KOPT-K1 (cell line): ENCODE results near the gene SKIDA1.
"Not testable (repeated sequence)": the region's sequence is repeated elsewhere in the genome, so short reads cannot be mapped to it uniquely, and the experiment has no call there.

ENCODE experiments used
- H3K27ac ChIP-seq: fragments of 200-600 bp; sonication (generic); 2 replicates; pipeline ENCODE4 v1.5.1; 2016; ENCODE audit warnings: antibody characterized with exemption, mild to moderate bottlenecking, low read depth, low read length; ENCODE audit not compliant: poor library complexity, severe bottlenecking
- H3K36me3 ChIP-seq: fragments of 200-600 bp; sonication (generic); 2 replicates; pipeline ENCODE4 v1.5.1; 2017; ENCODE audit warnings: antibody characterized with exemption, mild to moderate bottlenecking, low read length, moderate library complexity; ENCODE audit not compliant: insufficient read depth
- H3K9me3 ChIP-seq: fragments of 200-600 bp; sonication (generic); 2 replicates; pipeline ENCODE4 v1.5.1; 2017; ENCODE audit warnings: antibody characterized with exemption, low read length, mild to moderate bottlenecking; ENCODE audit not compliant: insufficient read depth, poor library complexity, severe bottlenecking

SKIDA1 gene

DNA sequence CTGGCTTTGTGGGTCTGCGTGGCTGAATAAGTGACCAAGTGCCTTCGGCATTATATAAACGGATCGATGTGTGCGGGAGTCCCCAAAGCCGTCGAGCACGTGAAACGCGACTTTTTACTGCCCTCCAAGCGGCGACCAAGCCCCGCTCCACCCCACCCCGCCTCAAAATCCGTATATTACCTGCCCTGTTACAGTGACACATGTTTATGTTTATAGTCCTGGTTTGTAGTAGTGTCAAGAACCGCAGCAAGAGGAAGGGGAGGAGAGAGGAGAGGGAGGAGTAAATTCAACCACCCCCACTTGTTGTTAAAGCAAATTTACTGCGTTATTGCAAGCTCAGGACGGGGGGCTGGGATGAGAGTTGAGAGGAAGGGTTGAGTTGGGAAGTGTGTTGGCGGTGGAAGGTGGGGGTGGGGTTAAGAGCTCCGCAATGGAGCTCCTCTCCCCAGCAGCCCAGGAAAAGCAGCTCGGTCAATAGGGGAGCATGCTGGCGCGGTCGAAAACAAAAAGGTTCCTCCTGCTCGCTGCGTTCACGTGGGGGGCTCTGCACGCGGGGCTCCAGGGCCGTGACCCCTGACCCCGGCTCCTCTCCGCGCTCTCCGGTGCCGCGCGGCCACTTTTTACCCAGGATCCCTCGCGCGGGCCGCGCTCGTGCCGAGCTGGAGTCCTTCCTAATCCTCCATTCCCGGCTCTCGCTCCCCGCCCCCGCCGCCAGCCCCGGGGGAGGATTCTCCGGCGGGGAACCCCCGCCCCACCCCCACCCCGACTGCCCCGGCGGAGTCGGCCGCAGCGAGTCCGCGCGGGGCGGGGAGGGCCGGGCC lies at the start of gene SKIDA1:
Gene SKIDA1, minus strand, starts transcription at position 316 of the 821 bp plus-strand sequence. CDS start 7,860 bp downstream, outside the sequence.
- Histone ChIP-seq H3K27ac (peak within 1 kb of the TSS; percentile 92), H3K36me3 (no peaks in the 10 kb centered on the region), H3K9me3 (no peaks in the 10 kb centered on the region)

DNA sequence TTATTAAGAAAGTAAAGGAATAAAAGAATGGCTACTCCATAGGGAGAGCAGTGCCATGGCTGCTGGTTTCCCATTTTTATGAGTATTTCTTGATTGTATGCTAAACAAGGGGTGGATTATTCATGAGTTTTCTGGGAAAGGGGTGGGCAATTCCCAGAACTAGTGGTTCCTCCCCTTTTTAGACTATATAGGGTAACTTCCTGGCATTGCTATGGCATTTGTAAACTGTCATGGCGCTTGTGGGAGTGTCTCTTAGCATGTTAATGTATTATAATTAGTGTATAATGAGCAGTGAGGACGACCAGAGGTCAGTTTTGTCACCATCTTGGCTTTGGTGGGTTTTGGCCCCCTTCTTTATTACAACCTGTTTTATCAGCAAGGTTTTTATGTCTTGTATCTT lies 49.0 kb upstream of the SKIDA1 start:
- H3K36me3 ChIP-seq, result peaks cover 40% of the 10 kb centered on the region
- H3K9me3 ChIP-seq, H3K27ac ChIP-seq: not testable (repeated sequence)

DNA sequence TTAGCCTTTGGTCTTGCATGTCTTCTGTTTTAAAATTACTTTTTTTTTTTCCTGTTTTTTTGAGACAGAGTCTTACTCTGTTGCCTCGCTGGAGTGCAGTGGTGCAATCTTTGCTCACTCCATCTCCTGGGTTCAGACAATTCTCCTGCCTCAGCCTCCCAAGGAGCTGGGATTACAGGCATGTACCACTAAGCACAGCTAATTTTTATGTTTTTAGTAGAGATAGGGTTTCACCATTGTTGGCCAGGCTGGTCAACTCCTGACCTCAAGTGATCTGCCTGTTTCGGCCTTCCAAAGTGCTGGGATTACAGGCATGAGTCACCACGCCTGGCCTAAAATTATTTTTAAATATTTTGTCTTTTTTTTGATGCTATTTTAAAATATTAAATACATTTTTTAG lies 47.1 kb upstream of the SKIDA1 start:
- H3K27ac ChIP-seq, result no peak overlapping the region
- peaks cover 42% of the 10 kb centered on the region for H3K36me3 ChIP-seq
- no peaks in the 10 kb centered on the region for H3K9me3 ChIP-seq

DNA sequence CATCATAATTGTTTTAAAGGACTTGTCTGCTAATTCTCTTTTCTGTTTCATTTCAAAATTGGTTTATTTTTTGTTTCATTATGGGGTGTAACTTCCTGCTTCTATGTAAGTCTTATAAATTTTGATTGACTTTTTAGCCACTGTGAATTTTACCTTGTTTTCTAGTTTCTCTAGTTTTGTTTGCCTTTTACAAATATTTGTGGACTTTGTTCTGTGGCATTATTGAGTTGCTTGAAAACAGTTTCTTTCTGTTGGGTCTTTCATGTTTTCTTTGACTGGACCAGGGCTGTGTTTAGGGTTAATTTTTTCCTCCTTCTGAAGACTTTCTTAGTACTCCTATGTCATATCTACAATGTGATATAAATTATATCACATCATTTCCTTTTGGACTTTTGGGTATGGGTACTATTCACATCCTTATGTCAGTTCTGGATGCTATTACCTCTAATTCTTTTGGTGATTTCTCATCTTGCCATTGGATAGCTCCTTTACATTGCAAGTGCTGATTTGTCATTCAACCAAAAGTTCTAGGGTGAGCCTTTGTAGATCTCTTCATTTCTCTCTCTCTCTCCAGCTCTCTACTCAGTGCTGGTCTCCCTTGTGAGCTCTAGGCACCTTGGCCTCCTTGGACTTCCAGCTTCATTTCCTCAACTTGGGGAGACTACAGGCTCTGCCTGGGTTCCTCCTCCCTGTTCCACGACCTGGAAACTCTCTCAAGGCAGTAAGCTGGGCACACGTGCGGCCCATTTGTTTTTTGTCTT lies 45.5 kb upstream of the SKIDA1 start:
- Histone ChIP-seq H3K27ac (no peak overlapping the region), H3K36me3 (peaks cover 43% of the 10 kb centered on the region), H3K9me3 (no peaks in the 10 kb centered on the region)

DNA sequence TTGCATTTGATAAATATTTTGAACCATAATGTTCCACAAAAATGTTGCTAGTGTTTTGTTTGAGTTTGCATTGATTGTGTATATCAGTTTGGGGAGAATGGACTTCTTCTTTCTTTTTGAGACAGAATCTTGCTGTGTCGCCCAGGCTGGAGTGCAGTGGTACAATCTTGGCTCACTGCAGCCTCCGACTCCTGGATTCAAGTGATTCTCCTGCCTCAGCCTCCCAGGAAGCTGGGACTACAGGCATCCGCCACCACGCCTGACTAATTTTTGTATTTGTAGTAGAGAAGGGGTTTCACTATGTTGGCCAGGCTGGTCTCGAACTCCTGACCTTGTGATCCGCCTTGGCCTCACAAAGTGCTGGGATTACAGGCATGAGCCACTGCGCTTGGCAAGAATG lies 33.5 kb upstream of the SKIDA1 start:
- not testable (repeated sequence) for H3K27ac ChIP-seq, H3K9me3 ChIP-seq
- peaks cover 89% of the 10 kb centered on the region for H3K36me3 ChIP-seq

DNA sequence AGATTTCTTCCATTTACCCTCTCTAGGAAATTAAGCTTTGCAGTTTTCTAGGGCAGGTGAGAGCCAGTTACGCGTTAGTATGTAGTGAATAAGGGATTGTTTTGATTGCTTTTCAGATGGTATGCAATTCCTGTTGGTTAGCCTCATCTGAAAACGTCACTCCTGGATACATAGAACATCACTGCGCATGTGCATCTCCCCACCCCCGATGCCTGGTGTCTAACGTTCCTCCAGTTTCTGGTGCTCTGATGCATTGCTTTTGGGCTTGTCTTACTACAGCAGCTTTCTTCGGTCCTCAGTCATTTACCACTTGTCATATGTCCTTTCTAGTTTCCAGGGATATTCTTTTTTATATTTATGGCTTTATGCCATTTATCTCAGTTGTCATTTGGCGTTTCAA lies 31.0 kb upstream of the SKIDA1 start:
- no peak overlapping the region for H3K27ac ChIP-seq
- peaks cover 99% of the 10 kb centered on the region for H3K36me3 ChIP-seq
- H3K9me3 ChIP-seq, result no peaks in the 10 kb centered on the region

DNA sequence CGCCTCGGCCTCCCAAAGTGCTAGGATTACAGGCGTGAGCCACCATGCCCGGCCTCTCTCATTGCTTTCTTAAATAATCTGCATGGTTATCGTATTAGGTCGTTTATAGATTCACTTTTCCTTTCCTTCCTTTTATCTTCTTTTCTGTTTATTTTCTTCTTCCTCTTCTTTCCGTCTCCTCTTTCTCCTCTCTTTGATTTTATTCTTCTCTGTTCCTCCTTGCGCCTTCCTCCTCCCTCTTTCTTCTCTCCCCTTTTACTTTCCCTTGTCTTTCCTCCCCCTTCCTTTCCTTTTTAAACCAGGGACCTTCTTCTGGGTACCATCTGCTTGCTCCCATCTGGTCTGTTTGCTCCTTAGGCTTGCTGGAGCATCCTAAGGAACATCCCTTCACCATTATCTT lies 27.2 kb upstream of the SKIDA1 start:
- Histone ChIP-seq H3K27ac (no peak overlapping the region), H3K36me3 (peaks cover 99% of the 10 kb centered on the region), H3K9me3 (no peaks in the 10 kb centered on the region)

DNA sequence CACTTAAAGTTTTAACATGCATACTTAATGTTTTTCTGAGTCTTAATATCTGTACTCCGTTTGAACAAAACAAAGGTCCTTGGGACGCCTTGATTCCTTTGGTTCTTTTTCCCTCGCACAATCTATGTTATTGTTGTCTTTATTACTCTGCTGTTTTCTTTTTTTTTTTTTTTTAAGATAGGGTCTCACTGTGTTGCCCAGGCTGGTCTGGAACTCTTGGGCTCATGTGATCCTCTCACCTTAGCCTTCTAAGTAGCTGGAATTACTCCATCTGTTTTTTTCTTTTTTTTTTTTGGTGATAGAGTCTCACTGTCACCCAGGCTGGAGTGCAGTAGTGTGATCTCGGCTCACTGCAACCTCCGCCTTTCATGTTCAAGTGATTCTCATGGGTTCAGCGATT lies 21.8 kb upstream of the SKIDA1 start:
- Histone ChIP-seq H3K27ac (no peak overlapping the region), H3K9me3 (no peaks in the 10 kb centered on the region), H3K36me3 (peaks cover 96% of the 10 kb centered on the region)

DNA sequence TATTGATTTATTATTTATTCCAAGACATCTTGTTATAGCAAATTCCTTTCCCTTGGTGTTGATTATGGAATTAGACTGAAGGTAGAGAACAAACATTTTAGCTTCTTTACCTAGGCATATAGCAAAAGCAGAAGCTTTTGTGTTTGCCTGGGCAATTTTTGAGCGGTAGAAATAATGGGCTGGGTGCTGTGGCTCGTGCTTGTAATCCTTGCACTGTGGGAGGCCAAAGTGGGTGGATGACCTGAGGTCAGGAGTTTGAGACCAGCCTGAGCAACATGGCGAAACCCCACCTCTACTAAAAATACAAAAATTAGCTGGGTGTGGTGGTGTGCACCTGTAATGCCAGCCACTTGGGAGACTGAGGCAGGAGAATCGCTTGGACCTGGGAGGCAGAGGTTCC lies 15.2 kb upstream of the SKIDA1 start:
- not testable (repeated sequence) for H3K27ac ChIP-seq, H3K9me3 ChIP-seq
- peaks cover 93% of the 10 kb centered on the region for H3K36me3 ChIP-seq

DNA sequence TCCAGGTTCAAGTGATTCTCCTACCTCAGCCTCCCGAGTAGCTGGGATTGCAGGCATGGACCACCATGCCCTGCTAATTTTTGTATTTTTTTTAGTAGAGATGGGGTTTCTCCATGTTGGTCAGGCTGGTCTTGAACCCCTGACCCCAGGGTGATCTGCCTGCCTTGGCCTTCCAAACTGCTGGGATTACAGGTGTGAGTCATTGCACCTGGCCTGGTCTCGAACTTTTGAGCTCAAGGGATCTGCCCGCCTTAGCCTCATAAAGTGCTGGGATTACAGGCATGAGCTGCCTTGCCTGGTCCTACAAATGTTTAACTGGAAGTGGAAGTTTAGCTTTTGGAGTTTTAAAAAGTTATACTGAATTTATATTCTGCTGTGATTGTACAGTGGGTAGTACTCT lies 11.4 kb upstream of the SKIDA1 start:
- Histone ChIP-seq H3K27ac (no peak overlapping the region), H3K36me3 (peaks cover 56% of the 10 kb centered on the region), H3K9me3 (no peaks in the 10 kb centered on the region)

DNA sequence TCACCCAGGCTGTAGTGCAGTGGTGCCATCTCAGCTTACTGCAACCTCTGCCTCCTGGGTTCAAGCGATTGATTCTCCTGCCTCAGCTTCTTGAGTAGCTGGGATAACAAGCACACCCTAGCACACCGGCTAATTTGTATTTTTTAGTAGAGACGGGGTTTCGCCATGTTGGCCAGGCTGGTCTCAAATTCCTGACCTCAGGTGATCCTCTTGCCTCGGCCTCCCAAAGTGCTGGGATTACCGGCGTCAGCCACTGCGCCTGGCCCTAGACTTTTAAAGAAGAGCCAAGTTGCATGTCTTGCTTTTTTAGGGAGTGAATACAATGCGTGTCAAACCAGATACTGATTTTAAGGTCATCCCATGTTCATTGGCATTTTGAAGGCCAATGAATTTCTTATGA lies 10.5 kb upstream of the SKIDA1 start:
- not testable (repeated sequence) for H3K27ac ChIP-seq
- peaks cover 47% of the 10 kb centered on the region for H3K36me3 ChIP-seq

DNA sequence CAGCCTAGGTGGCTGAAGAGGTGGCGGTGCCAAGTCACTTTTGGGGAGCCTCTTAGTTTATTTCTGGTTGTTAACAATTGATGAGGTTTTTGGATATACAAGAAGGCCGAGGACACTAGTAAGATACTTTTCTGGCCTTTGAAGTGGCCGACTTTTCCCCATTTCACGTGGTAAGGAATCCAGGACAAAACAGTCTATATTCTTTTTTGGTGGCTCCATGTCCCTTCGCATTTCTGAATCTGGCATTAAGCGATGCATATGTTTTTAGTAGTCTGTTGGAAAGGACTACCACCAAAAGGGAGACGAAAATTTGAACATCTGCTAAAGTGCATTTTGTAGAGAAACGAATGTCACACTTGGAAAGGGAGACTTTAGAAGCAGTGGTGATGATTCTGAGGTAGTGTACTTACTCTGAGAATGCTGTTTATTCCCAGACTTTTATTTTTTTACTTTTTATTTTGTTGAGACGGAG lies 10.0 kb upstream of the SKIDA1 start:
- Histone ChIP-seq H3K36me3 (peaks cover 42% of the 10 kb centered on the region), H3K9me3 (no peaks in the 10 kb centered on the region), H3K27ac (peak overlapping the region; percentile 46)

More for the DNA sequence above, 10.5 kb upstream of the SKIDA1 start:
- H3K9me3 ChIP-seq, result not testable (repeated sequence)

DNA sequence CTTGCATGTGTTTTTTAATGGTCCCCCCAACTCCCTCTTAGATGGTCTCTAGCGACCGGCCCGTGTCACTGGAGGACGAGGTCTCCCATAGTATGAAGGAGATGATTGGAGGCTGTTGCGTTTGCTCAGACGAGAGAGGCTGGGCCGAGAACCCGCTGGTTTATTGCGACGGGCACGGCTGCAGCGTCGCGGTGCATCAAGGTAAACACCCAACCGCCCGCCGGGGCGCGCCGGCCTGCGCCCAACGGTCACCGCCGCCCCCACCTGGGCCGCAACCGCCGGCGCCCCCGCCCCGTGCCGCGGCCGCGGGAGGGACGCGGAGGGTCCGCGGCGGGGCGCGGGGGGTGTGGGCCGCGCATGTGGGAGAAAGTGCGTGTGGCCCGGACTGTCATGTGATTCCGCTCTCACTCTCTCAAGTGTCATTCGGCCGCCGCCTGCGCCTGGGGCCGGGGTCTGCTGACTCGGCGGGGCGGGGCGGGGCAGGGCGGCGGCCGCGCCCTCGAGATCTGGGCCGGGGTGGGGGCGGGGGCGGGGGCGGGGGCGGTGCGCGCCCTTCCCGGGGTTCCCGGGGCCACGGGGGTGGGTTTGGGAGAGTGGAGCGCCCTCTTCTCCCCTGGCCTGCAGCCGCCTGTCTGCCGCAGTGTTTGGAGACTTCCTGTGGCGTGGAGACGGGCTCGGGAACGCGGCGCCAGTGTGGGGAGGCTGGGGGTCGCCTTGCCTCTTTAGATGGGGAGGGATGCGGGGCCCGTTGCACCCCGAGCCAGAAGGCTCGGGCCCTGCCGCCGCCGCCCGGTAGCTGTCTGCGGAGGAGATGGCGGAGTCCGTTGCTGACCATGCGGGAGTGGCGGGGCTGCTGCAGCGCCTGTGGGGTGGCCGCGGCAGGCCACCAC lies 9.4 kb upstream of the SKIDA1 start:
- H3K27ac ChIP-seq, result peak overlapping the region; percentile 93
- no peaks in the 10 kb centered on the region for H3K9me3 ChIP-seq
- H3K36me3 ChIP-seq, result peaks cover 35% of the 10 kb centered on the region

DNA sequence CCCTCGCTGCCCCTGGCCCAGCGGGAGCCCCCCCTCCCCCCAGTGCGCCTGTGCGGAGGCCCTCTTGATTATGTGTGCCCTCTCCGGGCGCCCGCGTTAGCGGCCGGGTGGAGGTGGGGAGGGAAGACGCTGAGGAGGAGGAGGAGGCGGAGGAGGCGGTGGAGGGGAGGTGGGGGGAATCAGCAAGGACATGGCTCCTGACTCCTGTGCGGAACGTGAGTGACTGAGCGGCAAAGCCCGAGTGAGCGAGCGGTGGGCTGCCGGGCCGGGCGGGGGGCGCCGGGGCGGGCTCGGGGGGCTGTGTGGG lies 8.8 kb upstream of the SKIDA1 start:
- Histone ChIP-seq H3K36me3 (peaks cover 29% of the 10 kb centered on the region), H3K27ac (peak overlapping the region; percentile 93), H3K9me3 (no peaks in the 10 kb centered on the region)
